Subcutaneous adipose tissue (tissue), 4 donors: ENCODE measurements around the gene OR56A4. TPM values are rescaled to one million over a fixed set of nuclear protein-coding genes. Genes with fewer than 3 reads are reported as not detected.

Experiments used
- total RNA-seq, 4 donors: library from RNA; depleted of rRNA; stranded (reverse); fragments of >200 nt; gene quantifications; one replicate each; pipeline ENCODE4 v1.1.0, GENCODE V29; 2016
- TF ChIP-seq, protein P1 (sequence below): fragments of 450-650 bp; IDR thresholded peaks from one replicate; pipeline ENCODE4 v1.5.1; 2016; ENCODE audit warnings: low read depth, mild to moderate bottlenecking, control low read depth, antibody characterized with exemption, moderate library complexity

Gene OR56A4
- total RNA-seq, 4 donors from 2014 or later, result 0.19 TPM; not detected in 3

DNA sequence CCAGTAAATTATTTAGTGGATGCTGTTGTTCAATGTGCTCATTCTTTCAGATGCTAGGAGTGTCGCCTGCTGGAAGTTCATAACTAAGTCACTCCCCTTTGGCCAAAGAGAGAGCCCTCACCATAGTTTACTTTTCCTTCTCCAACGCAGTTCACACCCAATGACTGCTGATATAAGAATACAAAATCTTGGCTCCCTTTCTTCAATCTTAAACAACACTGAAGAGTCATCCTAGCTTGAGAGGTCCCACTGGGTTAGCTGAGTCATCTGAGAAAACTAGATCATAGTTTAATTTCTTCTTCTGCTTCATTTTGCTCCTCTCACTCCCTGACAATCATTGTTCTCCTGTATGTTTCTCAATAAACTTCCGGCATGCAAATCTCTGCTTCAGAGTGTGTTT lies 14.6 kb downstream of the OR56A4 start:
- TF ChIP-seq, protein P1, sequence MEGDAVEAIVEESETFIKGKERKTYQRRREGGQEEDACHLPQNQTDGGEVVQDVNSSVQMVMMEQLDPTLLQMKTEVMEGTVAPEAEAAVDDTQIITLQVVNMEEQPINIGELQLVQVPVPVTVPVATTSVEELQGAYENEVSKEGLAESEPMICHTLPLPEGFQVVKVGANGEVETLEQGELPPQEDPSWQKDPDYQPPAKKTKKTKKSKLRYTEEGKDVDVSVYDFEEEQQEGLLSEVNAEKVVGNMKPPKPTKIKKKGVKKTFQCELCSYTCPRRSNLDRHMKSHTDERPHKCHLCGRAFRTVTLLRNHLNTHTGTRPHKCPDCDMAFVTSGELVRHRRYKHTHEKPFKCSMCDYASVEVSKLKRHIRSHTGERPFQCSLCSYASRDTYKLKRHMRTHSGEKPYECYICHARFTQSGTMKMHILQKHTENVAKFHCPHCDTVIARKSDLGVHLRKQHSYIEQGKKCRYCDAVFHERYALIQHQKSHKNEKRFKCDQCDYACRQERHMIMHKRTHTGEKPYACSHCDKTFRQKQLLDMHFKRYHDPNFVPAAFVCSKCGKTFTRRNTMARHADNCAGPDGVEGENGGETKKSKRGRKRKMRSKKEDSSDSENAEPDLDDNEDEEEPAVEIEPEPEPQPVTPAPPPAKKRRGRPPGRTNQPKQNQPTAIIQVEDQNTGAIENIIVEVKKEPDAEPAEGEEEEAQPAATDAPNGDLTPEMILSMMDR, result no peak

DNA sequence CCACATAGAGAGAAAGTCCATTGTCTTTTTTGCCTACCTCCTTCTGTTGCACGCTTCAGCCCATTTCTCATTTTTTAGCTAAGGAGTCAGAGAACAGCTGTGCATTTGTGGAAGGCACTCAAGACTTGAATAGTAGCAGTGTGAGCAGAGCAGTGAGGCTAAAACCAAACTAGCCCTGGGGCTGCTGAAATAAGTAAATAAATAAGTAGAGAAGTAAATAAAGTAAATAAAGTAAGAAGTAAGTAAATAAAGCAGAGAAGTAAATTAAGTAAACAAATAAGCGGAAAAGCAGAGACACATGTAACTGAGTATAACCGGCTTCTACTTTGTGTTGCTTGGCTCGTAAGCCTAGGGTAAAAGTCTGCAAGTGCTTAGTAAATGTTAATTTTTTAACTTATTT lies 17.5 kb downstream of the OR56A4 start:
- TF ChIP-seq, protein P1, result no peak

DNA sequence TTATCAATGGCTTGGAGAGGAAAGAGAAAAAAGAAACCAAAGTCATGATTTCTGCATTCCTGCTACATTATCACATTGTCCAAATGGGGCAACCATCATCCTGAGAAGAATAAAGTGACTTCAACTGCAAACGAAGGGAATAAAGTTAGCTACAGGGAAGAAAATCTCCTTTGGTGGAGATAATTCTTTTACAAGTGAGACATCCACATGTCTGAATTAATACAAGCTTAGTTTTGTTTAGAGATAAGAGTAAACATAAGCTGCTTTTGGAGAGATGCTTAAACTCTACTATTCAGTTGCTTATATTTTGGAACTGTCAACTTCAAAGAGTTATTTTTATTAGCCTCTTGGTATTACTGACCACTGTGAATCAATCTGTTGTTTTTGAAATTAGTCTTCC lies 19.9 kb downstream of the OR56A4 start, which contains the start of gene OR52L1:
TSS of gene OR52L1 (minus strand) at position 101 of the 400 bp plus-strand sequence. CDS start at position 46, 55 bp downstream.
- TF ChIP-seq, protein P1, result no peak

DNA sequence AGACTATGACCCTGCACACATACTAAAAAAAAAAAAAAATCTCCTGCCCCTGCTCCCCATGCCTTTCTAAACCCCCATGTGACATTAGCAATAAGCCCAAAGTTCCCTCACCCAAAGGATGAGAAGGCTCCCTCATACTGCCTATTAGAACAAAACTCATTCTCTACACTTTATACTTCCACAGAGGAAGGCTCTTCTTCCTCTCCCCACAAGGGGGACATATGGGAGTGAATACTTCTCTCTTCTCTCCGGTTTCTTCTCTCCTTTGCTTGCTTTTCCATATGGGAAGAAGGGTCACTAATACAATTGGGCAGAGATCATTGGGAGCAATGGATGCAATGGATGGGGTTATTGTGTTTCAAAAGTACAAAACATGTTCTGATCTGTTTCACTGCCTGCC lies 23.3 kb downstream of the OR56A4 start:
- TF ChIP-seq, protein P1, result no peak

- TF ChIP-seq, protein P1, result no peak
Measured at GRCh38 chr11:5973530-5973929, 33.2 kb downstream of the OR56A4 start.

GRCh38 chr11:5968394-5968793 lies 38.4 kb downstream of the OR56A4 start, which contains the start of gene OR56A5:
OR56A5 (minus strand) TSS chr11:5968494; CDS start chr11:5968494, 0 bp downstream.
- TF ChIP-seq, protein P1, result no peak

GRCh38 chr11:5967708-5968107 lies 39.0 kb downstream of the OR56A4 start:
- TF ChIP-seq, protein P1, result no peak
